ENCODE data around the gene PCLO. TPM values are rescaled to one million over a fixed set of nuclear protein-coding genes. Genes with fewer than 3 reads are reported as not detected.

The PCLO gene
- total RNA-seq, 1 experiment from 2014 or later: 3.1 TPM

DNA sequence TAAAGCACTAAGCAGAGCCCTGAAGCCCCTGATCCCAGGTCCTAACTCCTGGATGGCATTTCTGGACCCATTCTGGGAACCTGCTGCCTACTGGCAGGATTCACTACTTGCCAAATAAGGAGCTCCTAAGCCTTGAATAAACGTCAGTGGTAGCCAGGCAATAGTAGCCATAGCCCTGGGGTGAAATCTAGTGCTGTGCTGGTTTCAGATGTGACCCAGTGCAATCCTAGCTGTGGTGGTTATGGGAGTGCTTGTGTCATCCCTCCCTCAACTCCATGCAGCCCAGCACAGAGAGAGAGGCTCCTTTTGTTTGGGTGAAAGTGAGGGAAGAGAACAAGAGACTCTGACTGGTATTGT, 43.7 kb downstream of the PCLO start:
- no peak overlapping the region for H2BK20ac ChIP-seq (ENCODE audit: low read depth, low read length, poor library complexity, severe bottlenecking)
- no peak overlapping the region for H3K4ac ChIP-seq (ENCODE audit: low read depth, low read length)
- H3K79me1 ChIP-seq (ENCODE audit: insufficient read depth, low read depth, low read length, poor library complexity, severe bottlenecking): no peaks in the 10 kb centered on the region
- no peaks in the 10 kb centered on the region for H3K27me3 ChIP-seq (ENCODE audit: insufficient read depth, low read length)
- H3K23ac ChIP-seq (ENCODE audit: insufficient read length, low read depth, low read length): no peak overlapping the region
- H3K9ac ChIP-seq (ENCODE audit: extremely low read depth, insufficient read length, low read length): no peak overlapping the region
- no peak overlapping the region; the same call in 1 of the 2 replicates for H3K14ac ChIP-seq (ENCODE audit: insufficient read depth, low read length)
- no peak overlapping the region for H2BK120ac ChIP-seq (ENCODE audit: low read depth, low read length, poor library complexity, severe bottlenecking)
- H3K18ac ChIP-seq (ENCODE audit: insufficient read length, low read depth, low read length): no peak overlapping the region
- H4K5ac ChIP-seq (ENCODE audit: insufficient read length, low read depth, low read length): no peak overlapping the region
- no peak overlapping the region for H3T11ph ChIP-seq (ENCODE audit: low read length)
- H3K9me3 ChIP-seq (ENCODE audit: control insufficient read depth, low read depth, low read length): no peaks in the 10 kb centered on the region
- H2AFZ ChIP-seq (ENCODE audit: low read length): no peak overlapping the region
- no peak overlapping the region; a peak in 1 of 7 replicates for H3K27ac Mint-ChIP-seq
- no peak overlapping the region for H3K27ac ChIP-seq (ENCODE audit: insufficient read length, low read depth, low read length)
- H4K20me1 ChIP-seq (ENCODE audit: control insufficient read depth, insufficient read depth, insufficient read length): no peaks in the 10 kb centered on the region
- no peak overlapping the region for H3K56ac ChIP-seq (ENCODE audit: insufficient read length, low read depth, low read length)
- H3K79me2 ChIP-seq (ENCODE audit: insufficient read depth, low read length): no peaks in the 10 kb centered on the region
- no peak for DNase-seq
- no peaks in the 10 kb centered on the region for H3K23me2 ChIP-seq (ENCODE audit: insufficient read length, low read depth, low read length, poor library complexity, severe bottlenecking)
- H3K36me3 Mint-ChIP-seq (ENCODE audit: insufficient read depth in 1 of 3, low read depth in 3 of 3): peaks cover 11 to 30% (median 22%) of the 10 kb centered on the region in 3 experiments
- peaks cover 11% of the 10 kb centered on the region; the same call in 1 of the 2 replicates for H3K4me1 ChIP-seq (ENCODE audit: insufficient read depth, low read length)
- H2BK5ac ChIP-seq (ENCODE audit: insufficient read length, low read length): no peak overlapping the region
- no CpG with 5 or more reads among the region's 1 CpG for WGBS (ENCODE audit: extremely low coverage, insufficient read length, low lambda C conversion rate)
- H3K4me2 ChIP-seq (ENCODE audit: insufficient read depth, insufficient read length, low read length): no peak overlapping the region
- H2BK12ac ChIP-seq (ENCODE audit: insufficient read length, low read depth, low read length): no peak overlapping the region
- H3K27me3 Mint-ChIP-seq (ENCODE audit: low read depth): no peaks in the 10 kb centered on the region
- no peak overlapping the region for H4K8ac ChIP-seq (replicated peaks; ENCODE audit: insufficient read length, low read depth, low read length)
- H4K91ac ChIP-seq (ENCODE audit: insufficient read length, low read depth, low read length): no peak overlapping the region
- H3K9me3 Mint-ChIP-seq: peaks cover 26 to 28% of the 10 kb centered on the region in 2 experiments
- no peak overlapping the region for H2BK15ac ChIP-seq (ENCODE audit: low read depth, low read length)
- no peak overlapping the region for H3K4me3 Mint-ChIP-seq
- TF ChIP-seq, protein P1, sequence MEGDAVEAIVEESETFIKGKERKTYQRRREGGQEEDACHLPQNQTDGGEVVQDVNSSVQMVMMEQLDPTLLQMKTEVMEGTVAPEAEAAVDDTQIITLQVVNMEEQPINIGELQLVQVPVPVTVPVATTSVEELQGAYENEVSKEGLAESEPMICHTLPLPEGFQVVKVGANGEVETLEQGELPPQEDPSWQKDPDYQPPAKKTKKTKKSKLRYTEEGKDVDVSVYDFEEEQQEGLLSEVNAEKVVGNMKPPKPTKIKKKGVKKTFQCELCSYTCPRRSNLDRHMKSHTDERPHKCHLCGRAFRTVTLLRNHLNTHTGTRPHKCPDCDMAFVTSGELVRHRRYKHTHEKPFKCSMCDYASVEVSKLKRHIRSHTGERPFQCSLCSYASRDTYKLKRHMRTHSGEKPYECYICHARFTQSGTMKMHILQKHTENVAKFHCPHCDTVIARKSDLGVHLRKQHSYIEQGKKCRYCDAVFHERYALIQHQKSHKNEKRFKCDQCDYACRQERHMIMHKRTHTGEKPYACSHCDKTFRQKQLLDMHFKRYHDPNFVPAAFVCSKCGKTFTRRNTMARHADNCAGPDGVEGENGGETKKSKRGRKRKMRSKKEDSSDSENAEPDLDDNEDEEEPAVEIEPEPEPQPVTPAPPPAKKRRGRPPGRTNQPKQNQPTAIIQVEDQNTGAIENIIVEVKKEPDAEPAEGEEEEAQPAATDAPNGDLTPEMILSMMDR (conservative IDR thresholded peaks at IDR 0.05): no peak
- H2AK5ac ChIP-seq (ENCODE audit: insufficient read length, low read length): no peak overlapping the region
- peaks cover 14 to 19% of the 10 kb centered on the region in 2 experiments for H3K4me1 Mint-ChIP-seq
